Effector CD8-positive, alpha-beta T cell (primary cell): ENCODE data around the gene MYH15.

ENCODE experiments used
- DNase-seq: peaks from one replicate; lab custom pipeline; 2025; lab: John Stamatoyannopoulos, UW

MYH15 gene

DNA sequence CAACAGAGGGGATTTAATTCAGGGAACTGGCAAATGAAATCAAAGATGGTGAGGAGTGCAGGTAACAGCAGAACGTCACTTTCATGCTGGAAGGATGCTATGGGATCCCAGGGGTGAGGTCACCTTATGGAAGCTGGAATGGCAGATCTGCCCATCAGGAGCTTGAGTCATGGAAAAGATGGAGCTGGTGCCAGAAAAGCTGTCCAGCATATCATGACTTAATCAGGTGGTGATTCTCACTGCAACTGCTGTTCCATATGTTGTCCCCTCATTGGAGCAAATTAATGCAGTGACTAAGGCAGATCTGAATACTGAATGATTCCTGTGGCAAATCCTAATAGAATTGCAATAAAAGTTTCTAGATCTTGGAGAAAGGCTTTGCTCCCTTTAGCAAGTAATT lies 175.7 kb downstream of the MYH15 start:
- no peak for DNase-seq

- DNase-seq: no peak
Observed at GRCh38 chr3:108333961-108334360, 176.4 kb downstream of the MYH15 start.

- DNase-seq: no peak
Observed at GRCh38 chr3:108331792-108332191, 178.6 kb downstream of the MYH15 start.
